H1 (cell line): Measurements from ENCODE around the gene NMU. TPM values are rescaled to one million over a fixed set of nuclear protein-coding genes. Genes with fewer than 3 reads are reported as not detected.

ENCODE experiments used
- CTCF ChIA-PET: fragments of 300-600 bp; sonication (Branson Sonifier 250); formaldehyde crosslinking; loops from one replicate; lab custom pipeline; 2021; ENCODE audit not compliant: partially characterized antibody; lab: Charles Lee
- POLR2A ChIA-PET: fragments of 300-600 bp; sonication (Branson Sonifier 250); formaldehyde crosslinking; loops from one replicate; lab custom pipeline; 2021; ENCODE audit warnings: inconsistent platforms; ENCODE audit not compliant: partially characterized antibody; lab: Charles Lee
- DNase-seq, 2 experiments: peaks; one replicate each; pipeline versions ENCODE4 v3.0.0 to v3.0.0-alpha.2; 2010 to 2022; ENCODE audit warnings: low spot score in 2 of 2, low read depth in 1 of 2, mixed read lengths in 1 of 2
- FAIRE-seq: peaks from 2 replicates; lab custom pipeline; 2011; peaks lifted over from hg19 to GRCh38; lab: Jason Lieb, UNC
- H2AFZ ChIP-seq: 2 replicates; pipeline ENCODE4 v1.8.1; 2012; ENCODE audit warnings: low read length, inconsistent platforms
- H2AK5ac ChIP-seq: 2 replicates; pipeline ENCODE4 v1.6.1; 2013; ENCODE audit warnings: low read depth, low read length
- H2BK120ac ChIP-seq: replicated peaks from 2 replicates; pipeline ENCODE3; 2013; ENCODE audit warnings: low read depth, low read length, inconsistent platforms
- H2BK12ac ChIP-seq: 2 replicates; pipeline ENCODE4 v1.6.1; 2013; ENCODE audit warnings: low read depth, low read length
- H2BK15ac ChIP-seq: 2 replicates; pipeline ENCODE4 v1.6.1; 2013; ENCODE audit warnings: low read length
- H2BK20ac ChIP-seq: 2 replicates; pipeline ENCODE4 v1.6.1; 2013; ENCODE audit warnings: low read length
- H2BK5ac ChIP-seq: 2 replicates; pipeline ENCODE4 v1.6.1; 2013; ENCODE audit warnings: low read depth, low read length
- H3K14ac ChIP-seq: 2 replicates; pipeline ENCODE4 v1.6.1; 2013; ENCODE audit warnings: inconsistent platforms; ENCODE audit not compliant: insufficient read length
- H3K18ac ChIP-seq: 2 replicates; pipeline ENCODE4 v1.6.1; 2013; ENCODE audit warnings: low read length; ENCODE audit errors: extremely low read depth
- H3K23ac ChIP-seq: 2 replicates; pipeline ENCODE4 v1.6.1; 2013; ENCODE audit warnings: inconsistent platforms; ENCODE audit not compliant: insufficient read length
- H3K23me2 ChIP-seq: 2 replicates; pipeline ENCODE4 v1.6.1; 2013; ENCODE audit warnings: low read depth, low read length
- H3K27ac ChIP-seq: 2 replicates; pipeline ENCODE4 v1.6.1; 2011; ENCODE audit warnings: low read depth, low read length, inconsistent platforms
- H3K27me3 ChIP-seq, 4 experiments: replicated peaks in 1 of 4; 1 replicate in 1 of 4; 2 replicates in 3 of 4; pipeline versions ENCODE4 v1.6.1 to v1.8.1; 2011 to 2013; ENCODE audit warnings: low read length in 3 of 4, mild to moderate bottlenecking in 3 of 4, inconsistent platforms in 2 of 4, mixed read lengths in 2 of 4, moderate library complexity in 1 of 4; ENCODE audit not compliant: control insufficient read depth in 3 of 4, insufficient read depth in 3 of 4; ENCODE audit errors: extremely low read depth in 1 of 4
- H3K36me3 ChIP-seq, 4 experiments: 2 replicates each; pipeline versions ENCODE4 v1.6.1 to v1.8.1; 2011 to 2013; ENCODE audit warnings: mild to moderate bottlenecking in 4 of 4, low read length in 3 of 4, moderate library complexity in 2 of 4, control low read depth in 1 of 4, inconsistent platforms in 1 of 4; ENCODE audit not compliant: insufficient read depth in 4 of 4, control insufficient read depth in 2 of 4
- H3K4ac ChIP-seq: replicated peaks from 2 replicates; pipeline ENCODE3; 2013; ENCODE audit warnings: low read length, low read depth, mixed read lengths, inconsistent platforms; ENCODE audit not compliant: insufficient read length
- H3K4me1 ChIP-seq, 4 experiments: replicated peaks in 1 of 4; 1 replicate in 1 of 4; 2 replicates in 3 of 4; pipeline versions ENCODE4 v1.6.1 to v1.8.1; 2011 to 2013; ENCODE audit warnings: low read length in 3 of 4, inconsistent platforms in 2 of 4, mixed read lengths in 1 of 4; ENCODE audit not compliant: insufficient read depth in 4 of 4, control insufficient read depth in 3 of 4
- H3K4me2 ChIP-seq, 2 experiments: 2 replicates each; pipeline versions ENCODE4 v1.6.1 to v1.8.1; 2011 to 2013; ENCODE audit warnings: low read depth in 2 of 2, low read length in 2 of 2, control low read depth in 1 of 2, inconsistent platforms in 1 of 2, mild to moderate bottlenecking in 1 of 2; ENCODE audit not compliant: insufficient read depth in 1 of 2
- H3K4me3 ChIP-seq, 4 experiments: fragments of 200-600, 300-600 bp in 1 of 4; sonication (generic), shearing (Covaris generic), sonication (Bioruptor Twin) in 1 of 4; 2 replicates each; pipeline versions ENCODE4 v1.5.1 to v1.8.1; 2011 to 2016; ENCODE audit warnings: low read length in 4 of 4, low read depth in 3 of 4, control low read depth in 2 of 4, inconsistent platforms in 2 of 4, mild to moderate bottlenecking in 2 of 4, mixed read lengths in 1 of 4, moderate library complexity in 1 of 4; ENCODE audit not compliant: insufficient read depth in 2 of 4; ENCODE audit errors: extremely low read depth in 1 of 4
- H3K56ac ChIP-seq: replicated peaks from 2 replicates; pipeline ENCODE3; 2013; ENCODE audit warnings: low read depth, mild to moderate bottlenecking, mixed read lengths, low read length, inconsistent platforms; ENCODE audit not compliant: insufficient read length
- H3K79me1 ChIP-seq: 2 replicates; pipeline ENCODE4 v1.6.1; 2013; ENCODE audit warnings: low read depth, low read length, control low read depth
- H3K79me2 ChIP-seq, 2 experiments: 2 replicates each; pipeline versions ENCODE4 v1.6.1 to v1.8.1; 2012 to 2013; ENCODE audit warnings: low read length in 2 of 2, mild to moderate bottlenecking in 2 of 2, inconsistent platforms in 1 of 2; ENCODE audit not compliant: insufficient read depth in 2 of 2, control insufficient read depth in 1 of 2
- H3K9ac ChIP-seq, 4 experiments: replicated peaks in 1 of 4; 1 replicate in 1 of 4; 2 replicates in 3 of 4; pipeline versions ENCODE4 v1.6.1 to v1.8.1; 2011 to 2013; ENCODE audit warnings: low read depth in 3 of 4, low read length in 3 of 4, control low read depth in 2 of 4, mild to moderate bottlenecking in 2 of 4, moderate library complexity in 2 of 4, inconsistent platforms in 1 of 4; ENCODE audit errors: extremely low read depth in 1 of 4
- H3K9me3 ChIP-seq, 2 experiments: 2 replicates each; pipeline versions ENCODE4 v1.6.1 to v1.8.1; 2012 to 2013; ENCODE audit warnings: mild to moderate bottlenecking in 2 of 2, moderate library complexity in 2 of 2, control low read depth in 1 of 2, inconsistent platforms in 1 of 2, low read depth in 1 of 2, low read length in 1 of 2, mixed read lengths in 1 of 2; ENCODE audit not compliant: insufficient read depth in 2 of 2
- H4K20me1 ChIP-seq, 2 experiments: replicated peaks in 1 of 2; 2 replicates each; pipeline versions ENCODE3 to v1.8.1; 2011 to 2013; ENCODE audit warnings: inconsistent platforms in 2 of 2, low read length in 2 of 2, mild to moderate bottlenecking in 1 of 2; ENCODE audit not compliant: insufficient read depth in 2 of 2, control insufficient read depth in 1 of 2
- H4K5ac ChIP-seq: 2 replicates; pipeline ENCODE4 v1.6.1; 2013; ENCODE audit warnings: low read length, low read depth, mixed read lengths, inconsistent platforms; ENCODE audit not compliant: insufficient read length
- H4K8ac ChIP-seq: 2 replicates; pipeline ENCODE4 v1.8.0; 2013; ENCODE audit warnings: mild to moderate bottlenecking, moderate library complexity, low read length, inconsistent platforms; ENCODE audit not compliant: insufficient read depth; ENCODE audit errors: extremely low read depth
- H4K91ac ChIP-seq: replicated peaks from 2 replicates; pipeline ENCODE3; 2013; ENCODE audit warnings: low read length, mixed read lengths, inconsistent platforms; ENCODE audit not compliant: insufficient read length
- ATF2 ChIP-seq: IDR thresholded peaks from 2 replicates; pipeline ENCODE4 v1.6.1; 2012; ENCODE audit warnings: low read length, inconsistent platforms
- CBX5 ChIP-seq: fragments of 300-800, 300-1000 bp; sonication (generic); IDR thresholded peaks from 2 replicates; pipeline ENCODE4 v1.7.1; 2016; ENCODE audit warnings: antibody characterized with exemption, low read length, low read depth
- CHD1 ChIP-seq: IDR thresholded peaks from 2 replicates; pipeline ENCODE4 v1.6.1; 2012; ENCODE audit warnings: low read depth, low read length, improper control_type of control experiment
- RAD21 ChIP-seq, 2 experiments: IDR thresholded peaks in 1 of 2; conservative IDR thresholded peaks in 1 of 2; 2 replicates each; pipeline ENCODE4 v1.6.1; 2011; ENCODE audit warnings: low read depth in 2 of 2, low read length in 2 of 2, improper control_type of control experiment in 1 of 2, inconsistent platforms in 1 of 2, mild to moderate bottlenecking in 1 of 2, moderate library complexity in 1 of 2
- RNF2 ChIP-seq: fragments of 200-900, 300-1000 bp; sonication (generic); IDR thresholded peaks from 2 replicates; pipeline ENCODE4 v1.7.1; 2016; ENCODE audit warnings: borderline replicate concordance, low read depth, mild to moderate bottlenecking, antibody characterized with exemption, low read length; ENCODE audit not compliant: poor library complexity, severe bottlenecking; ENCODE audit errors: missing control alignments
- TAF7 ChIP-seq: optimal IDR thresholded peaks from 2 replicates; pipeline ENCODE3; 2011; ENCODE audit warnings: low read depth, mild to moderate bottlenecking, inconsistent platforms, low read length, moderate library complexity, borderline replicate concordance
- ZNF274 ChIP-seq: IDR thresholded peaks from 2 replicates; pipeline ENCODE4 v1.7.0; 2012; ENCODE audit warnings: low read length, borderline replicate concordance; ENCODE audit errors: extremely low read depth
- WGBS, 2 experiments: shearing (Covaris generic) in 1 of 2; methylation state at CpG; one replicate each; pipeline versions ENCODE4 v1.1.6 to v1.1.7; 2013 to 2015; ENCODE audit warnings: low lambda C conversion rate in 2 of 2, mixed read lengths in 2 of 2, inconsistent platforms in 1 of 2, low coverage in 1 of 2, missing lambda C conversion rate in 1 of 2; ENCODE audit not compliant: insufficient replicate concordance in 2 of 2, insufficient coverage in 1 of 2, insufficient read length in 1 of 2; ENCODE audit errors: extremely low coverage in 1 of 2, missing lambda C conversion rate in 1 of 2; 5-methylcytosine and 5-hydroxymethylcytosine counted together
- polyA plus RNA-seq, 7 experiments: library from polyadenylated mRNA; depleted of rRNA in 3 of 7; stranded (reverse) in 5 of 7; unstranded in 2 of 7; fragments of >200 nt in 5 of 7; fragments of 200-250 nt in 2 of 7; gene quantifications; 1 replicate in 5 of 7; 2 replicates in 1 of 7; 4 replicates in 1 of 7; pipeline versions ENCODE4 v1.2.1 to v1.2.3, GENCODE V29; 2011 to 2013; ENCODE audit warnings: missing spikeins in 2 of 7, mixed read lengths in 2 of 7
- total RNA-seq: library from RNA; stranded (reverse); fragmentation: NEBNext Ultra II Directional; extraction: Animal tissue kit (Norgen Biotek cat#: 25700); gene quantifications from 2 replicates; pipeline ENCODE4 v1.2.1, GENCODE V29; 2021
- TF ChIP-seq, protein P1 (sequence below): IDR thresholded peaks from 2 replicates; pipeline ENCODE4 v1.6.1; 2011; ENCODE audit warnings: low read length, improper control_type of control experiment

The NMU gene
- total and polyA plus RNA-seq, 2 of the 8 experiments (the other 6 are each of a cell fraction or from before 2014, with no cell fraction given): 30.5 to 50.4 TPM

DNA sequence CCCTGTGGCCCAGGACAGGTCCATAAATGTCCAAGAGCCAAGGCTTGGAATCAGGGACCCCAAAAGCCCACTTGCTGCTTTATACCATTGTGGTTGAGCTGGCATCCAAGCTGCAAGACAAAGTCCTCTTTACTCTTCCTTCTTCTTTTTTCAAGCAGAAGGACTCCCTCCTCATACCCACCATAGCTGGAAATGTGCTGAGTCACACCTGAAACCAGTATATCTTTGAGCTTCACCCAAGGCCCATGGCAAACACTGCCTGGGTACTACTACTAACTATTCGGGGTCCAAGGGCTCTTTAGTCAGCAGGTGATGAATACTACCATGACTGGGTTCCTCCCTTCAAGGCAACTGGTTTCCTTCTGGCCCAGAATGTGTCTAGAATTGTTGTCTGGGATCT is 37.3 kb upstream of the NMU start:
- Histone ChIP-seq H3K79me2 (no peaks in the 10 kb centered on the region), H4K91ac (no peak overlapping the region), H2BK120ac (no peak overlapping the region), H3K36me3 (no peaks in the 10 kb centered on the region; a peak in 1 of 8 replicates), H3K14ac (no peak overlapping the region), H2AK5ac (no peak overlapping the region; the same call in 1 of the 2 replicates), H3K23ac (no peak overlapping the region), H3K27me3 (no peaks in the 10 kb centered on the region), H3K4me1 (peaks cover 0 to 4% (median 1%) of the 10 kb centered on the region in 4 experiments; a peak in 3 of 7 replicates), H2AFZ (no peak overlapping the region), H3K9me3 (no peaks in the 10 kb centered on the region), H3K56ac (no peak overlapping the region), H2BK15ac (no peak overlapping the region), H3K9ac (no peak overlapping the region), H4K20me1 (no peaks in the 10 kb centered on the region), H4K8ac (no peak overlapping the region), H2BK5ac (no peak overlapping the region), H3K18ac (no peak overlapping the region), H3K4me2 (no peak overlapping the region), H3K4ac (no peak overlapping the region), H3K27ac (no peak overlapping the region), H3K4me3 (no peak overlapping the region), H4K5ac (no peak overlapping the region), H2BK20ac (no peak overlapping the region), H3K23me2 (no peaks in the 10 kb centered on the region), H2BK12ac (no peak overlapping the region), H3K79me1 (no peaks in the 10 kb centered on the region)
- FAIRE-seq (no peak), DNase-seq (no peak)
- ChIA-PET CTCF (interaction anchor here (0.6 kb wide), 1 partner anchor 19 kb away, joined by 3 read pairs; no protein-coding TSS in a partner anchor), POLR2A (no interaction called here)
- 85% methylated on average over 1 of the region's 1 CpG; no CpG with 5 or more reads in 1 of the 2 experiments for WGBS, 2 experiments
- TF ChIP-seq CHD1: no peak
- TF ChIP-seq ATF2: no peak
- TF ChIP-seq, protein P1, sequence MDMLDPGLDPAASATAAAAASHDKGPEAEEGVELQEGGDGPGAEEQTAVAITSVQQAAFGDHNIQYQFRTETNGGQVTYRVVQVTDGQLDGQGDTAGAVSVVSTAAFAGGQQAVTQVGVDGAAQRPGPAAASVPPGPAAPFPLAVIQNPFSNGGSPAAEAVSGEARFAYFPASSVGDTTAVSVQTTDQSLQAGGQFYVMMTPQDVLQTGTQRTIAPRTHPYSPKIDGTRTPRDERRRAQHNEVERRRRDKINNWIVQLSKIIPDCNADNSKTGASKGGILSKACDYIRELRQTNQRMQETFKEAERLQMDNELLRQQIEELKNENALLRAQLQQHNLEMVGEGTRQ: no peak
- no peak for TF ChIP-seq RNF2
- no peak for TF ChIP-seq ZNF274
- TF ChIP-seq TAF7: no peak
- TF ChIP-seq CBX5: no peak
- TF ChIP-seq RAD21 (IDR thresholded peaks at IDR 0.05 in 1 of 2, conservative IDR thresholded peaks at IDR 0.05 in 1 of 2; ENCODE audit: low read depth in 2 of 2, low read length in 2 of 2): no peak
